ENCODE results near the gene NOLC1. TPM values are rescaled to one million over a fixed set of nuclear protein-coding genes. Genes with fewer than 3 reads are reported as not detected.

Gene NOLC1
- polyA plus RNA-seq, 2 donors: 25.4 to 46.5 TPM

DNA sequence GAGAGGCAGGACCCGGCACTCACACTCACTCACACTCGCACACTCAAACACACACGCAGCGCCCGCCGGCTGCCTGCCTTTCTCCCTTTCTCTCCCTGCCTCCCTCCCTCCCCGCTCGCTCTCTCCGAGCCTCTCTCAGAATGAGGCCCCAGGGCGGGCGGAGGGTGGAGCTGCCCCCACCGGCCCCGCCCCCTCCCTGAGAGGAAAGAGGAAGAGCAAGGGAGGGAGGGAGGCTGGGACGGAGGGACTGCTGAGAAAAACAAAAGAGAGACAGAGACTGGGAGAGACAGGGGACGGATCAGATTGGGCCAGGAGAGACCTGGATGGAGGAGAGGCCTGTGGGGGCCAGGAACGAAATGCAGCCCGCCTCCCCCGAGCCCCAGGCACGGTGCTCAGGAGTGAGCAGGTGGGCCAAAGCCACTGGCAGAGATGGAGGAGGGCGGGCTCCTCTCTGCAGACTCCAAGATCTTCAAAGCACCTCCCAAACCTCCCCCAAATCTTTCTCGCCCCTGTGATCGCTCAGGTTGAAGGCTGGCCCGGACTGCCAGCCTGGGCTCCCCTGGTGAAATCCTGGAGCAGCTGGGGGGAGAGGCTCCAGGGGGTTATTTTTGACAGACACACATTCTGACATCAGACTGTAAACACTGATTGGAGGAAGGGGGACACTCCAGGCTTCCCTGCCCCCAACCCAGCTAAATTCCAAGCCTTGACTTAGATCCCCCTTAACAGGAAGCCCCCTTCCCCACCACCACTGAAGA is 37.1 kb upstream of the NOLC1 start:
- Histone ChIP-seq H3K9me3 (ENCODE audit: control insufficient read depth in 2 of 2, insufficient read depth in 1 of 2, low read depth in 1 of 2, low read length in 1 of 2) (no peaks in the 10 kb centered on the region), H3K27me3 (ENCODE audit: control insufficient read depth in 1 of 2, insufficient read depth in 2 of 2, low read length in 2 of 2) (no peaks in the 10 kb centered on the region), H3K4me1 (ENCODE audit: control insufficient read depth in 2 of 2, insufficient read depth in 2 of 2, low read length in 1 of 2) (peaks cover 9 to 27% of the 10 kb centered on the region in 2 donors), H3K36me3 (ENCODE audit: control insufficient read depth in 2 of 2, insufficient read depth in 2 of 2, low read length in 1 of 2) (peaks cover 11 to 14% of the 10 kb centered on the region in 2 donors), H3K27ac (ENCODE audit: low read depth in 2 of 2, low read length in 1 of 2) (peak overlapping the region; percentile 85 to 88), H3K4me3 (ENCODE audit: low read depth in 1 of 2, low read length in 2 of 2) (peak overlapping the region; percentile 64 to 75)
- WGBS, 2 donors: 0 to 2% methylated on average over 23 of the region's 23 CpGs

GRCh38 chr10:102115775-102116174 is 36.4 kb upstream of the NOLC1 start:
- WGBS, 2 donors: 4% methylated on average over 3 of the region's 3 CpGs
- Histone ChIP-seq H3K9me3 (ENCODE audit: control insufficient read depth in 2 of 2, insufficient read depth in 1 of 2, low read depth in 1 of 2, low read length in 1 of 2) (no peaks in the 10 kb centered on the region), H3K4me1 (ENCODE audit: control insufficient read depth in 2 of 2, insufficient read depth in 2 of 2, low read length in 1 of 2) (peaks cover 9 to 27% of the 10 kb centered on the region in 2 donors), H3K36me3 (ENCODE audit: control insufficient read depth in 2 of 2, insufficient read depth in 2 of 2, low read length in 1 of 2) (peaks cover 4 to 6% of the 10 kb centered on the region in 2 donors), H3K4me3 (ENCODE audit: low read depth in 1 of 2, low read length in 2 of 2) (no peak overlapping the region), H3K27me3 (ENCODE audit: control insufficient read depth in 1 of 2, insufficient read depth in 2 of 2, low read length in 2 of 2) (no peaks in the 10 kb centered on the region), H3K27ac (ENCODE audit: low read depth in 2 of 2, low read length in 1 of 2) (peak overlapping the region; percentile 85 to 88)

DNA sequence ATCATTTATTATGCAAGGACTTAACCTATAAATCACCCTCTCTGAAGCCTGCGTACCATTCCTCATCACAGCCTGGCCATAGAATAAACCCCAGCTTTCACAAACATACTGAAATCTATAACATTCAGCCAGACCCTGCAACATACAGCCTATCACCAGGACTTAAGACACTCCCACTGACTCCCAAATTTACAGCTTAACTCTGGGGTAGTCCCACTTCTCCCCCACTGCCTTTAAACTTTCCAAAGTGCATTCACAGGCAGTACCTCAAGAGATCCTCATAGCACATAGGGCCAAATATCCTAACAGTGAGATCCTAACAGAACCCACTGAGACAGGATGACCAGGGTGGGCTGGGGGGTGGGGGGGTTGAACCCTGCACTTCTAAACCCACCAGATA is 35.5 kb upstream of the NOLC1 start:
- WGBS, 2 donors: 79 to 84% methylated on average over 1 of the region's 1 CpG
- H3K4me1 ChIP-seq (ENCODE audit: control insufficient read depth in 2 of 2, insufficient read depth in 2 of 2, low read length in 1 of 2): peaks cover 9 to 27% of the 10 kb centered on the region in 2 donors
- H3K27me3 ChIP-seq (ENCODE audit: control insufficient read depth in 1 of 2, insufficient read depth in 2 of 2, low read length in 2 of 2): no peaks in the 10 kb centered on the region
- H3K27ac ChIP-seq (ENCODE audit: low read depth in 2 of 2, low read length in 1 of 2): peak overlapping the region; percentile 93 to 97
- H3K4me3 ChIP-seq (ENCODE audit: low read depth in 1 of 2, low read length in 2 of 2): no peak overlapping the region
- H3K36me3 ChIP-seq (ENCODE audit: control insufficient read depth in 2 of 2, insufficient read depth in 2 of 2, low read length in 1 of 2): no peaks in the 10 kb centered on the region
- no peaks in the 10 kb centered on the region for H3K9me3 ChIP-seq (ENCODE audit: control insufficient read depth in 2 of 2, insufficient read depth in 1 of 2, low read depth in 1 of 2, low read length in 1 of 2)

DNA sequence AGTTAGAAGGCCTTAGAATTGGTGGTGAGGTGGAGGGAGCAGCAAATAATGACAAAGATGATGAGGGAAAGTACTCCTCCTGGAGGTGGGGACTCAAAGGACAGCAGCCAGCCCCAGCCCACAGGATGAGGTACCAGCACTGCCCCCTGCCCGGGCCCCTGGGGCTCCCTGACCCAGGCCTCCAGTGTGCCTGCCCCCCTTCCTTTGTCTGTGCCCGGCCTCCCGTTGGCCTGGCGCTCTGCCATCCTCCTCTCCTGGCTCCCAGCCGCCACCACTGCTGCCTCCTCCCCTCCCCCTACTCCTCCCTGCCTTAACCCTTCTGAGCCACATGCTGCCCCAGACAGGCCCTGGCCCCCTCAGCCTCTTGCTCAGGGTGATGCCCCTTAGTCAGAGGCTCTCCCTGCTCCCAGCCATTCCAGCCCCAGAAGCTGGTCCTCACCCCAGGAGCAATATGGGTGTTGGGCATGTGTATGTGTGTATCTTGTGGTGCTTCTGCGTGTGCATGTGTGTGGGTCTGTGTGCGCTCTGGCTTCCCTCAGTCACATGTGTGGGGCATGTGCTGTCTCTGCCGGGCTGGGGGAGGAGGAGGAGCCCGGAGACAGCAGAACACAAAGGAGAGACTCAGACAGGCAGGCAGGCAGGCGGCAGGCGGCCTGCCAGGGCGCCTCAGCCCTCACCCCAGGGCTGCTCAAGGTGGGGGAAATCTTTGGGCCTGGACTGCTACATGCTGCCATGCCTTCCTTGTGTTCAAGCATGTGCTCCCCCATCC is 34.6 kb upstream of the NOLC1 start:
- Histone ChIP-seq H3K27ac (ENCODE audit: low read depth in 2 of 2, low read length in 1 of 2) (peak overlapping the region; percentile 93 to 97), H3K4me3 (ENCODE audit: low read depth in 1 of 2, low read length in 2 of 2) (peak overlapping the region in 1 of 2 donors; percentile 11), H3K4me1 (ENCODE audit: control insufficient read depth in 2 of 2, insufficient read depth in 2 of 2, low read length in 1 of 2) (peaks cover 9 to 27% of the 10 kb centered on the region in 2 donors), H3K9me3 (ENCODE audit: control insufficient read depth in 2 of 2, insufficient read depth in 1 of 2, low read depth in 1 of 2, low read length in 1 of 2) (no peaks in the 10 kb centered on the region), H3K27me3 (ENCODE audit: control insufficient read depth in 1 of 2, insufficient read depth in 2 of 2, low read length in 2 of 2) (no peaks in the 10 kb centered on the region), H3K36me3 (ENCODE audit: control insufficient read depth in 2 of 2, insufficient read depth in 2 of 2, low read length in 1 of 2) (no peaks in the 10 kb centered on the region)
- 3 to 5% methylated on average over 11 to 12 of the region's 12 CpGs for WGBS, 2 donors

DNA sequence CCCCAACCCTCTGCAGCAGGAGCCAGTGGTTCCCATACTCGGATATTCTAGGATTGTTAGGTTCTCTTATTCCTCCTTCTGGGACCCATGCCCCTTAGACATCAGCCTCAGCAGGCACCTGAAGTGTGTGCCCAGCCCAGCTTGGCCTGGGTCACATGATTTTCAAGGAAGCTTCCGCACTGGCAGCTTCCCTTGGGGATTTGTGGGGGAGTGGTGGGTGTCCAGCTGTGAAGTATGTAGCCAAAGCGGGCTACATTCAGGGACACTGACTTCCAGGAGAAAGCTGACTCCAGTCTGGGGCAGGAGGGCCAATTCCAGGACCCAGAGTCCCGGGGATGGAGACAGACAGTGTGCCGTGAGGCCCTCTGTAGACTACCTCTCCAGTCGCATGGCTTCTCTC is 33.3 kb upstream of the NOLC1 start:
- no peaks in the 10 kb centered on the region for H3K27me3 ChIP-seq (ENCODE audit: control insufficient read depth in 1 of 2, insufficient read depth in 2 of 2, low read length in 2 of 2)
- H3K4me1 ChIP-seq (ENCODE audit: control insufficient read depth in 2 of 2, insufficient read depth in 2 of 2, low read length in 1 of 2): peaks cover 9 to 21% of the 10 kb centered on the region in 2 donors
- peak overlapping the region; percentile 93 to 97 for H3K27ac ChIP-seq (ENCODE audit: low read depth in 2 of 2, low read length in 1 of 2)
- H3K36me3 ChIP-seq (ENCODE audit: control insufficient read depth in 2 of 2, insufficient read depth in 2 of 2, low read length in 1 of 2): no peaks in the 10 kb centered on the region
- 4 to 5% methylated on average over 6 of the region's 6 CpGs for whole genome bisulfite sequencing, 2 donors
- H3K4me3 ChIP-seq (ENCODE audit: low read depth in 1 of 2, low read length in 2 of 2): peak overlapping the region; percentile 79 to 89
- no peaks in the 10 kb centered on the region for H3K9me3 ChIP-seq (ENCODE audit: control insufficient read depth in 2 of 2, insufficient read depth in 1 of 2, low read depth in 1 of 2, low read length in 1 of 2)

- 1 to 2% methylated on average over 22 of the region's 22 CpGs for WGBS, 2 donors
- Histone ChIP-seq H3K4me3 (ENCODE audit: low read depth in 1 of 2, low read length in 2 of 2) (peak overlapping the region; percentile 79 to 89), H3K4me1 (ENCODE audit: control insufficient read depth in 2 of 2, insufficient read depth in 2 of 2, low read length in 1 of 2) (peaks cover 9 to 18% of the 10 kb centered on the region in 2 donors), H3K27me3 (ENCODE audit: control insufficient read depth in 1 of 2, insufficient read depth in 2 of 2, low read length in 2 of 2) (no peaks in the 10 kb centered on the region), H3K9me3 (ENCODE audit: control insufficient read depth in 2 of 2, insufficient read depth in 1 of 2, low read depth in 1 of 2, low read length in 1 of 2) (no peaks in the 10 kb centered on the region), H3K27ac (ENCODE audit: low read depth in 2 of 2, low read length in 1 of 2) (peak overlapping the region; percentile 93 to 97), H3K36me3 (ENCODE audit: control insufficient read depth in 2 of 2, insufficient read depth in 2 of 2, low read length in 1 of 2) (no peaks in the 10 kb centered on the region)
Measured at GRCh38 chr10:102119417-102120141, 32.6 kb upstream of the NOLC1 start.

DNA sequence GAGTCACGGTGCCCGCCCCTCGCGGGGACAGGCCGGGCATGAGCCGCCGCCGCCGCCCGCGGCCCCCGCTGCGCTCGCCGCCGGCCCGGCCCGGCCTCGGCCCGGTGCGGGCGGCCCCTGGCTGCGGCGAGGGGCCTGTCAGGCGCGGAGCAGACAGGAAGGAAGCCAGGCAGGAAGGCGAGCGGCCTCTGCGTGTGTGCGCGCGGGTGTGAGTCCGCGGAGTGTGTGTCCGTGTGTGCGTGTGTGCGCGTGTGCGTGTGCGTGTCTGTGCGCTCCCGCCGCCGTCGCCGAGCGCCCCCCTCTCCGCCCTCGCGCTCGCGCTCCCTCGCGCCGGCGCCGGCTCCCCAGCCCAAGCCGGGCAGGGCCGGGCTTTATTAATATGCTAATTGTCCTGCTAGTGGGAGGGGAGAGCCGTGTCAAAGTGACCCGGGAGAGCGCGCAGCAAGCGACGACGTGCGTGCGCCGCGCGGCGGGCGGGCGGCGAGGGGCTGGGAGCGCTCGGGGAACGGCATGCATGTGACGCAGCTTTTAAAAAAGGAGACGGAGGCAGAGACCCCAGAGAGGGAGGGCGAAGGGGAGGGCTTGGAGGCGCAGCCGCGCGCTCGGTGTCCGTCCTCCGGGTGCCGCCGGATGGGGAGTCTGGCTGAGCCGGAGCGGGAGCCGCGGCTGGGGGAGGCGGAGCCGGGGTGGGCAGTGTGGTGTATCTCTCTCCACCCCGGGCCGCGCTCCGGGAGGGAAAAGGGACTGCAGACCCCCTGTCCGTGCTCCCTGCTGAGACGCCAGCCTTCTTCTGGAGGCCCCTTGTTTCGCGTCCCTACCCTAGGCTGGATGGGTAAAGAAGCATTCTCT is 31.8 kb upstream of the NOLC1 start, which contains the start of gene LDB1:
Gene LDB1, minus strand, starts transcription at position 227 of the 849 bp plus-strand sequence. CDS start 258 bp downstream, outside the sequence.
- H3K36me3 ChIP-seq (ENCODE audit: control insufficient read depth in 2 of 2, insufficient read depth in 2 of 2, low read length in 1 of 2): no peaks in the 10 kb centered on the region
- H3K9me3 ChIP-seq (ENCODE audit: control insufficient read depth in 2 of 2, insufficient read depth in 1 of 2, low read depth in 1 of 2, low read length in 1 of 2): no peaks in the 10 kb centered on the region
- H3K27me3 ChIP-seq (ENCODE audit: control insufficient read depth in 1 of 2, insufficient read depth in 2 of 2, low read length in 2 of 2): no peaks in the 10 kb centered on the region
- H3K27ac ChIP-seq (ENCODE audit: low read depth in 2 of 2, low read length in 1 of 2): peak within 1 kb of the TSS; percentile 93 to 97
- H3K4me1 ChIP-seq (ENCODE audit: control insufficient read depth in 2 of 2, insufficient read depth in 2 of 2, low read length in 1 of 2): peaks cover 6 to 18% of the 10 kb centered on the region in 2 donors
- H3K4me3 ChIP-seq (ENCODE audit: low read depth in 1 of 2, low read length in 2 of 2): peak within 1 kb of the TSS; percentile 79 to 89
- WGBS, 2 donors: 0% methylated on average over 73 to 104 of the region's 104 CpGs

GRCh38 chr10:102120991-102121738 is 31.0 kb upstream of the NOLC1 start:
- H3K27ac ChIP-seq (ENCODE audit: low read depth in 2 of 2, low read length in 1 of 2): peak overlapping the region; percentile 93 to 97
- WGBS, 2 donors: 3 to 6% methylated on average over 15 of the region's 15 CpGs
- H3K4me1 ChIP-seq (ENCODE audit: control insufficient read depth in 2 of 2, insufficient read depth in 2 of 2, low read length in 1 of 2): peaks cover 6 to 18% of the 10 kb centered on the region in 2 donors

More at GRCh38 chr10:102120991-102121738, 31.0 kb upstream of the NOLC1 start:
- Histone ChIP-seq H3K9me3 (ENCODE audit: control insufficient read depth in 2 of 2, insufficient read depth in 1 of 2, low read depth in 1 of 2, low read length in 1 of 2) (no peaks in the 10 kb centered on the region), H3K36me3 (ENCODE audit: control insufficient read depth in 2 of 2, insufficient read depth in 2 of 2, low read length in 1 of 2) (no peaks in the 10 kb centered on the region), H3K27me3 (ENCODE audit: control insufficient read depth in 1 of 2, insufficient read depth in 2 of 2, low read length in 2 of 2) (no peaks in the 10 kb centered on the region), H3K4me3 (ENCODE audit: low read depth in 1 of 2, low read length in 2 of 2) (peak overlapping the region; percentile 79 to 89)
